Effector memory CD4-positive, alpha-beta T cell (primary cell): ENCODE measurements around the gene SCNN1B.
"Not testable (repeated sequence)": the region's sequence is repeated elsewhere in the genome, so short reads cannot be mapped to it uniquely, and the experiment has no call there.

Experiments
- DNase-seq, 3 donors: peaks; one replicate each; pipeline ENCODE4 v3.0.0-alpha.2; 2020
- H3K27ac ChIP-seq: 2 replicates; pipeline ENCODE4 v1.7.0; 2013; ENCODE audit warnings: mild to moderate bottlenecking, low read length, moderate library complexity; ENCODE audit not compliant: insufficient read depth, poor library complexity, severe bottlenecking
- H3K27me3 ChIP-seq: replicated peaks from 2 replicates; pipeline ENCODE4 v1.7.0; 2013; ENCODE audit warnings: mild to moderate bottlenecking, low read length; ENCODE audit not compliant: insufficient read depth, control insufficient read depth, poor library complexity, severe bottlenecking
- H3K36me3 ChIP-seq: 2 replicates; pipeline ENCODE4 v1.7.0; 2013; ENCODE audit warnings: mild to moderate bottlenecking, low read length, moderate library complexity; ENCODE audit not compliant: control insufficient read depth, insufficient read depth
- H3K4me1 ChIP-seq: 2 replicates; pipeline ENCODE4 v1.7.0; 2013; ENCODE audit warnings: low read length, mild to moderate bottlenecking; ENCODE audit not compliant: control insufficient read depth, insufficient read depth, poor library complexity, severe bottlenecking
- H3K4me3 ChIP-seq: 2 replicates; pipeline ENCODE4 v1.7.0; 2013; ENCODE audit warnings: low read length, low read depth, mild to moderate bottlenecking; ENCODE audit not compliant: insufficient read depth, poor library complexity, severe bottlenecking
- H3K9me3 ChIP-seq: 2 replicates; pipeline ENCODE4 v1.7.0; 2013; ENCODE audit warnings: mild to moderate bottlenecking, low read length, moderate library complexity; ENCODE audit not compliant: control insufficient read depth

SCNN1B gene

GRCh38 chr16:23387666-23388065 is 85.6 kb downstream of the SCNN1B start:
- Histone ChIP-seq H3K36me3 (peaks cover 16% of the 10 kb centered on the region), H3K27ac (no peak overlapping the region), H3K27me3 (no peaks in the 10 kb centered on the region), H3K4me1 (no peaks in the 10 kb centered on the region), H3K4me3 (no peak overlapping the region), H3K9me3 (no peaks in the 10 kb centered on the region)
- DNase-seq = no peak

- no peak overlapping the region for H3K4me3 ChIP-seq
- no peak for DNase-seq
- H3K9me3 ChIP-seq = no peaks in the 10 kb centered on the region
- no peaks in the 10 kb centered on the region for H3K27me3 ChIP-seq
- H3K27ac ChIP-seq = no peak overlapping the region
- no peaks in the 10 kb centered on the region for H3K4me1 ChIP-seq
- H3K36me3 ChIP-seq = peaks cover 25% of the 10 kb centered on the region
Measured at GRCh38 chr16:23388786-23389185, 86.7 kb downstream of the SCNN1B start.

- Histone ChIP-seq H3K27me3 (no peaks in the 10 kb centered on the region), H3K9me3 (no peaks in the 10 kb centered on the region), H3K27ac (no peak overlapping the region), H3K36me3 (peaks cover 27% of the 10 kb centered on the region), H3K4me1 (no peaks in the 10 kb centered on the region), H3K4me3 (no peak overlapping the region)
- DNase-seq = no peak
Measured at GRCh38 chr16:23389201-23389600, 87.1 kb downstream of the SCNN1B start.

GRCh38 chr16:23389936-23390335 is 87.8 kb downstream of the SCNN1B start:
- H3K9me3 ChIP-seq, H3K27me3 ChIP-seq, H3K4me3 ChIP-seq, DNase-seq, H3K27ac ChIP-seq, H3K4me1 ChIP-seq: not testable (repeated sequence)
- peaks cover 31% of the 10 kb centered on the region for H3K36me3 ChIP-seq

DNA sequence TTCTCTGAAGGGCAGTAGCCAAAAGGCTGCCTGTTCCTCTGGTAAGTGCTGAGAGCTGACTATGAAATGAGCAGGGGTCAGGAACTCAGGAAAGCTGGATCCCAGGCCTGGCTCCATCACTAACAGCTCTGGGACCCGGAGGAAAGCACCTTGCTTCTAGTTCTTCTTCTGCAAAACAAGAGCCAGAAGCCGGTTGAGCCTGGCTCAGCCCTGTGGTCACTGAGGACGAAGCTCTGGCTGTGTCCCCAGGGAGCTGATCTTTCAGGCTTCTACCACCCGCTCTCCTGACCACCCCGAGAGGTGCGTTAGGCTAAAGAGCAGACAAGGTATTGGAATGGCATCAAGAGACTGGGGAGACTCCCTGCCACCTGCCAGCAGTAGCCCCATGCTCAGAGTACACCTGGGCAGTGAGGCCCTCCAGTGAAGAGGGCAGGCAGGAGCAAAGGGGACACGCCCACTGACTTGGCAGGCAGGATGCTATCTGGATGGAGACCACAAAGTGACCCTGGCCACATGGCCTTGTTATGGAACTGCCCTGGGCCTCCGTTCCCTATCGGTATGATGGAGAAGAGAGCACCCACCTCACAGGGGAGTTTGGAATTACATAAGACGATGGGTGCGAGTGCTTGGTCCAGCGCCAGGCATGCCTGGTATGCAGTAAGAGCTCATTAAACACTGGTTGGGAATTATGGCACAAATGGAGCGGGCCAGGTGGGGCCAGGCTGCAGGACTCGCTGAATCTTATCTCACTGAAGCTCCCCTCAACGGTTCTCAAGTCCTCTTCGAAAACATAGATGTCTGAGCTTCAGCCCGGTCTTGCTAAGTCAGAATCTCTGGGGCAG is 89.5 kb downstream of the SCNN1B start:
- Histone ChIP-seq H3K9me3 (no peaks in the 10 kb centered on the region), H3K4me1 (no peaks in the 10 kb centered on the region), H3K4me3 (no peak overlapping the region), H3K27me3 (no peaks in the 10 kb centered on the region), H3K27ac (no peak overlapping the region), H3K36me3 (peaks cover 43% of the 10 kb centered on the region)
- no peak for DNase-seq

DNA sequence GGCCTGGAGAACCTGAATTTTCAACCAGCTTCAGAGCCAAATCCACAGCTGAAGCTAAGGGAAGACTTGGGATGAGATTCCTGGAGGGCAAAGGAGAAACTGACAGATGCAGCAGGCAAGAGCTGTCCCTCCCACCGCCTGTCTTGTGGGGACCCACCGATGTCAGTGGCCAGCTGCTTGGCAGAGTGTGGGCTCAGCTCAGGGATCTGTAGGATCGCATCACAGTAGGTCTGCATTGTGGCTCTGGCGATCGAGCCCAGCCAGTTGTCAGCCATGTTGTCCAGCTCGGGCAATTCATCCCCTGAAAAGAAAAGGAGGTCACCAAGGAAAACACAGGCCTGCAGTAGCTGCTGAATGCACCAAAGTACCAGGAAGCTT is 90.1 kb downstream of the SCNN1B start:
- H3K4me1 ChIP-seq = no peaks in the 10 kb centered on the region
- no peak for DNase-seq
- H3K36me3 ChIP-seq = peaks cover 48% of the 10 kb centered on the region
- no peak overlapping the region for H3K27ac ChIP-seq
- no peak overlapping the region for H3K4me3 ChIP-seq
- H3K9me3 ChIP-seq = no peaks in the 10 kb centered on the region
- H3K27me3 ChIP-seq = no peaks in the 10 kb centered on the region

DNA sequence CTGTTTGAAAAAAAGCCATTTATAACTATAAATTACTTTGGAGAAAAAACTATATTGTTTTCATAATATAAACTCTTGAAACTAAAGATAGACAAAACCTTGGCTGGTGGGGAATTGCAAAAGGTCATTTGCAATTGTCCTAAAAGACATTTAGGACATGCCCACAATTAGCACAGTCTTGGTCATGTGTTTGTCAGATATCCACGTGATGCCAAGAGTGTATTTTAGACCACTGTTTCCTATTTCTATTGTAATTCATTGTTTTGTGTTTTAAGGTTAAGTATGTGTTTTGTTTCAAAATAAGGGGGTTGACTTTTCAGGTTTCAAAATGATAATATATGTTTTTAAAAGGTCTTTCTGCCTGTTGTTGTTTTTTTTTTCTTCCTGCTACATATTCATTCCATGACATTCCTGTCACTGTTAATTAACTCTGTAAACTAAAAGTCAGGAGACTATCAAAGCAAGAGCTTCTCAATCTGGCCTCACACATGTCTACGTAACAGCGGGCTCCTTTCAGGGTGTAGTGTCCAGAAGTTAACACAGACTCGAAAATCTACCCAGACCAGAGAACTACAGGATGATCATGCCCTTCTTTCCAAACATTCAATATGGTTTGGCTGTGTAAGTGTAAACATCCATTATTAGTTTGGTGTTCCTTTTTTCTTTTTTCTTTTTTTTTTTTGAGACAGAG is 92.2 kb downstream of the SCNN1B start:
- H3K27me3 ChIP-seq = no peaks in the 10 kb centered on the region
- H3K4me3 ChIP-seq = no peak overlapping the region
- H3K36me3 ChIP-seq = peaks cover 65% of the 10 kb centered on the region
- no peak overlapping the region for H3K27ac ChIP-seq
- DNase-seq = no peak
- no peaks in the 10 kb centered on the region for H3K9me3 ChIP-seq
- H3K4me1 ChIP-seq = no peaks in the 10 kb centered on the region

DNA sequence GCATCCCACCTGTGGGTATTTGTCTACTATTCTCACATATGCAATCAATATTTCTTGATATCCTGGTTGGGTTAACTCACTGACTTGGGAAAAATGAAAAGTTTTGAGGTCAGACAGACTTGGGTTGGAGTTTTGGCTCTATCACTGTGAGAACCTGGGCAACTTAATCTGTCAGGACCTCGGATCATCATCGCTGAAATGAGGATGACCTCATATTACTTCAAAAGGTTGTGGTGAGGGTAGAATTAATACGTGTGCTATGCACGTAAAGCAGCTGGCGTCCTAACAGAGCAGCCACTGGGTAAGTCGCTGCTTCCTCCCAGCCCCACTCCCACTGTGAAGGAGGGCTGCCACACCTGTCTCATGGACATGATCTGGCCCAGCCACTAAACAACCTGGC is 93.6 kb downstream of the SCNN1B start:
- H3K27ac ChIP-seq = no peak overlapping the region
- DNase-seq = no peak
- H3K36me3 ChIP-seq = peaks cover 69% of the 10 kb centered on the region
- H3K4me1 ChIP-seq = no peaks in the 10 kb centered on the region
- no peak overlapping the region for H3K4me3 ChIP-seq
- no peaks in the 10 kb centered on the region for H3K9me3 ChIP-seq
- no peaks in the 10 kb centered on the region for H3K27me3 ChIP-seq

DNA sequence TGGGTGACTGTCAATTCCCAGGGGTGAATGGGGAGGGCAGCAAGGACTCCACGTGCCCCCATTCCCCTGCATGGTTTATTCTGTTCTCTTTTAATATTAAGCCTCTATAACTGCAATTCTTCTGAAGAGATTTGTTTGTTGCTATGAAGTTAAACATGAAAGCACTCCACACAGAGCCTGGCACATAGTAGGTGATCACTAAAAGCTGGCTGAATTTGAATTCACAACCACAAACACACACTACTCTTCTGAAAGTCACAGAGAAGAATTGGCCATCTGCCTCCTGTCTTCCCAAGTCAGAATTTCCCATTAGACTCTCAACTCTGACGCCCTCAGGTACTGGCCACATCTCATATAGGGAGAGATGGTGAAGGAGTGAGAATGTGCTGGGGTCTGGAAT is 95.4 kb downstream of the SCNN1B start:
- no peak for DNase-seq
- no peaks in the 10 kb centered on the region for H3K4me1 ChIP-seq
- H3K36me3 ChIP-seq = peaks cover 67% of the 10 kb centered on the region
- no peaks in the 10 kb centered on the region for H3K27me3 ChIP-seq
- no peak overlapping the region for H3K27ac ChIP-seq
- no peak overlapping the region for H3K4me3 ChIP-seq
- no peaks in the 10 kb centered on the region for H3K9me3 ChIP-seq

GRCh38 chr16:23398987-23399805 is 97.1 kb downstream of the SCNN1B start:
- DNase-seq = no peak
- no peak overlapping the region for H3K4me3 ChIP-seq

More at GRCh38 chr16:23398987-23399805, 97.1 kb downstream of the SCNN1B start:
- H3K27me3 ChIP-seq = no peaks in the 10 kb centered on the region
- no peak overlapping the region for H3K27ac ChIP-seq
- H3K9me3 ChIP-seq = no peaks in the 10 kb centered on the region
- H3K4me1 ChIP-seq = no peaks in the 10 kb centered on the region
- peaks cover 63% of the 10 kb centered on the region for H3K36me3 ChIP-seq
